Sciatic nerve (tissue), 2 donors: ENCODE data around the gene NBR1. TPM values are rescaled to one million over a fixed set of nuclear protein-coding genes. Genes with fewer than 3 reads are reported as not detected.
A peak's percentile ranks its signal among the peaks of the same experiment; 100 is the strongest.
"Not testable (repeated sequence)": the region's sequence is repeated elsewhere in the genome, so short reads cannot be mapped to it uniquely, and the experiment has no call there.

Experiments
- ATAC-seq: fragments of 200-7000 bp; cut with Tn5 transposase; one replicate; pipeline ENCODE4 v1.9.1; 2020; ENCODE audit warnings: mild to moderate bottlenecking, moderate library complexity
- DNase-seq: peaks from one replicate; pipeline ENCODE4 v3.0.0-alpha.2; 2020; ENCODE audit warnings: low spot score
- intact Hi-C: fragments of 100-400 bp; cut with DNase I; formaldehyde crosslinking; loops from one replicate; pipeline ENCODE4 v1.14.2; 2022
- total RNA-seq: library from RNA; stranded (reverse); fragmentation: NEBNext Ultra II Directional; extraction: Animal tissue kit (Norgen Biotek cat#: 25700); gene quantifications from one replicate; pipeline ENCODE4 v1.2.1, GENCODE V29; 2021
- donor health status: DM: no; HTN: no; CAD: no.
- donor health status: DM: no; HTN: no; CAD: no.

The NBR1 gene, protein sequence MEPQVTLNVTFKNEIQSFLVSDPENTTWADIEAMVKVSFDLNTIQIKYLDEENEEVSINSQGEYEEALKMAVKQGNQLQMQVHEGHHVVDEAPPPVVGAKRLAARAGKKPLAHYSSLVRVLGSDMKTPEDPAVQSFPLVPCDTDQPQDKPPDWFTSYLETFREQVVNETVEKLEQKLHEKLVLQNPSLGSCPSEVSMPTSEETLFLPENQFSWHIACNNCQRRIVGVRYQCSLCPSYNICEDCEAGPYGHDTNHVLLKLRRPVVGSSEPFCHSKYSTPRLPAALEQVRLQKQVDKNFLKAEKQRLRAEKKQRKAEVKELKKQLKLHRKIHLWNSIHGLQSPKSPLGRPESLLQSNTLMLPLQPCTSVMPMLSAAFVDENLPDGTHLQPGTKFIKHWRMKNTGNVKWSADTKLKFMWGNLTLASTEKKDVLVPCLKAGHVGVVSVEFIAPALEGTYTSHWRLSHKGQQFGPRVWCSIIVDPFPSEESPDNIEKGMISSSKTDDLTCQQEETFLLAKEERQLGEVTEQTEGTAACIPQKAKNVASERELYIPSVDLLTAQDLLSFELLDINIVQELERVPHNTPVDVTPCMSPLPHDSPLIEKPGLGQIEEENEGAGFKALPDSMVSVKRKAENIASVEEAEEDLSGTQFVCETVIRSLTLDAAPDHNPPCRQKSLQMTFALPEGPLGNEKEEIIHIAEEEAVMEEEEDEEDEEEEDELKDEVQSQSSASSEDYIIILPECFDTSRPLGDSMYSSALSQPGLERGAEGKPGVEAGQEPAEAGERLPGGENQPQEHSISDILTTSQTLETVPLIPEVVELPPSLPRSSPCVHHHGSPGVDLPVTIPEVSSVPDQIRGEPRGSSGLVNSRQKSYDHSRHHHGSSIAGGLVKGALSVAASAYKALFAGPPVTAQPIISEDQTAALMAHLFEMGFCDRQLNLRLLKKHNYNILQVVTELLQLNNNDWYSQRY
- 86.1 TPM for total RNA-seq

DNA sequence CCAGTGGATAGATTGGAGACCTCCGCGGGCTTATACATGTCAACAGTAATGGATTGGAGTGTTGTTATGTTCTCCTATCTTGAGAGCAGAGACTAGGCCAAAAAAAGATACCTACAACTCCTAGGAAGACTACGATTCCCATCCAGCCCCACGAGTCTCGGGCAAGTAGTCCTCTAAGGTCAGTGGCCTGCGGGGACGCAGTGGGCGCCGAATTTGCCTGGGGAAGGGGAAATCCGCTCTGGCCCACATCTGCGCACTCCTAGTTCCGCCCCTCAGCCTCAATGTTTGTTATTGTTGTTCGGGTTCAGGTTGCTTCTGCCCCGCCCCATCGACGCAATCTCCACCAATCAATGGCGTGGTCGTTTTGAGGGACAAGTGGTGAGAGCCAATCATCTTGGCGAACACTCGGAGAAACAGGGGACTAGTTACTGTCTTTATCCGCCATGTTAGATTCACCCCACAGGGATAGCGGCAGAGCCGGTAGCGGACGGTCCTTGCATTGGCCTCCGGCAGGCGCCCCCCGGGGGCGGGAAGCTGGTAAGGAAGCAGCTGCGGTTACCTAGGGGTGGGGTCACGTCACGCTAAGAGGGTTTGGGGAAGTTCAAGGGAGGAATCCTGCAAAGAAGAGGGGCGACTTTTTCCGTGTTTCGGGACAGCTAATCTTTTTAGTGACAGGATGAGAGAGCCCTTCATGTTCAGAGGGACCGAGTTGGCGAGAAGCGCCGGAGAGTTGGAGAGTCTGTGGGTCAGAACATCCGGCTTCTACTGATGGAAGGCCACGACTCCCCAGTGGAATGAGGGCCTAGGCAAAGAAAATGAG lies at the start of gene NBR1:
NBR1 (plus strand) TSS at position 449 of the 820 bp plus-strand sequence. CDS start 4,586 bp downstream, outside the sequence.
- ATAC-seq (peak; percentile 94), DNase-seq (peak; percentile 96)
- intact Hi-C loops, result no loop called here

GRCh38 chr17:43125133-43125966 lies 45.7 kb upstream of the NBR1 start, which contains the start of gene BRCA1:
BRCA1 (minus strand) TSS chr17:43125364; CDS start chr17:43124096, 1,268 bp downstream.
- ATAC-seq, result peak; percentile 100
- intact Hi-C loops, result no loop called here
- DNase-seq, result peak; percentile 93

- no peak for DNase-seq
- intact Hi-C loops, result no loop called here
- no peak for ATAC-seq
These were observed 44.8 kb upstream of the NBR1 start for GRCh38 chr17:43125967-43126910.

- intact Hi-C loops, result no loop called here
- DNase-seq (no peak), ATAC-seq (no peak)
These were observed 44.1 kb upstream of the NBR1 start for GRCh38 chr17:43126911-43127290.

DNA sequence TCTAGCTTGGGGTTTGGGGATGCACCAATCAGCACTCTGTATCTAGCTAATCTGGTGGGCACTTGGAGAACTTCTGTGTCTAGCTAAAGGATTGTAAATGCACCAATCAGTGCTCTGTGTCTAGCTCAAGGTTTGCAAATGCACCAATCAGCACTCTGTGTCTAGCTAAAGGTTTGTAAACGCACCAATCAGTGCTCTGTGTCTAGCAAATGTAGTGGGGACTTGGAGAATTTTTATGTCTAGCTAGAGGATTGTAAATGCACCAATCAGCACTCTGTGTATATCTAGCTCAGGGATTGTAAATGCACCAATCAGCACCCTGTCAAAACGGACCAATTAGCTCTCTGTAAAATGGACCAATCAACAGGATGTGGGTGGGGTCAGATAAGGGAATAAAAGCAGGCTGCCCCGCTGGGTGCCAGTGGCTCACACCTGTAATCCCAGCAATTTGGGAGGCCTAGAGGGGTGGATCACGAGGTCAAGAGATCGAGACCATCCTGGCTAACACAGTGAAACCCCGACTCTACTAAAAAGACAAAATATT lies 43.6 kb upstream of the NBR1 start:
- ATAC-seq, DNase-seq, intact Hi-C loops: not testable (repeated sequence)

DNA sequence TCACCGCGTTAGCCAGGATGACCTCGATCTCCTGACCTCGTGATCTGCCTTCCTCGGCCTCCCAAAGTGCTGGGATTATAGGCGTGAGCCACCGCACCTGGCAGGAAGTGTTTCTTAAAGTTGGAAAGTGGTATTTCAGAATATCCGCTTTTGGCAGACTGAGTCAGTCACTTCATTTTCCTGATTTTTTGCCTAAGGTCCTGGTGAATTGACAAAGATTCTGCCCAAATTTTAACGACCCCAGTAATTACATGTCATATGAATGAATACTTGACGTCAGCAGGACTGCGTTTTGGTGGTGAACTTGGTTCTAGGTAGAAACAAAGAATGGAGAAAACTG lies 41.4 kb upstream of the NBR1 start:
- intact Hi-C loops, result loop anchor here (10.0 kb wide), 1 partner anchor 65 kb away; no protein-coding TSS in a partner anchor
- DNase-seq, result no peak
- ATAC-seq, result no peak

- intact Hi-C loops, result loop anchor here (10.0 kb wide), 1 partner anchor 63 kb away; no protein-coding TSS in a partner anchor
- ATAC-seq, result no peak
- no peak for DNase-seq
These were observed 38.9 kb upstream of the NBR1 start for GRCh38 chr17:43132117-43132516.

DNA sequence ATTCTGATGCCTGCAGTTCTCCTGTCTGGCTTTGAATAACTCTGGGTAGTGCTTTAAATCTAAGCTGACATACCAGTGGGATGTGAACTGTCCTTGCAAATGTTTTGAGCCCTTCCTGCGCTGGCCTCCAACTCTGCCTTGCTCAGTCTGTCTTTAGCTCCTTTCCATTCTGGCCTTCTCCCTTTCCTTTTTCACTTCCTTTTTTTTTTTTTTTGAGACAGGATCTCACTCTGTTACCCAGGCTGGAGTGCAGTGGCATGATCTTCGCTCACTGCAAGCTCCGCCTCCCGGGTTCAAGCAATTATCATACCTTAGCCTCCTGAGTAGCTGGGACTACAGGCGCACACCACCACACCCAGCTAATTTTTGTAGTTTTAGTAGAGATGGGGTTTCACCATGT lies 37.6 kb upstream of the NBR1 start:
- not testable (repeated sequence) for DNase-seq, ATAC-seq
- intact Hi-C loops, result loop anchor here (10.0 kb wide), 1 partner anchor 61 kb away; no protein-coding TSS in a partner anchor

- DNase-seq (no peak), ATAC-seq (no peak)
- intact Hi-C loops, result loop anchor here (10.0 kb wide), 1 partner anchor 60 kb away; no protein-coding TSS in a partner anchor
These were observed 36.1 kb upstream of the NBR1 start for GRCh38 chr17:43134774-43135453.

GRCh38 chr17:43135454-43135819 lies 35.6 kb upstream of the NBR1 start:
- no peak for DNase-seq
- ATAC-seq, result no peak
- intact Hi-C loops, result loop anchor here (10.0 kb wide), 1 partner anchor 59 kb away; no protein-coding TSS in a partner anchor

DNA sequence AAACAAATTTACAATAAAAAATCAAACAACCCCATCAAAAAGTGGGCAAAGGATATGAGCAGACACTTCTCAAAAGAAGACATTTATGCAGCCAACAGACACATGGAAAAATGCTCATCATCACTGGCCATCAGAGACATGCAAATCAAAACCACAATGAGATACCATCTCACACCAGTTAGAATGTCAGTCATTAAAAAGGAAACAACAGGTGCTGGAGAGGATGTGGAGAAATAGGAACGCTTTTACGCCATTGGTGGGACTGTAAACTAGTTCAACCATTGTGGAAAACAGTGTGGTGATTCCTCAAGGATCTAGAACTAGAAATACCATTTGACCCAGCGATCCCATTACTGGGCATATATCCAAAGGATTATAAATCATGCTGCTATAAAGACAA lies 34.4 kb upstream of the NBR1 start:
- intact Hi-C loops, result loop anchor here (10.0 kb wide), 1 partner anchor 58 kb away; no protein-coding TSS in a partner anchor
- not testable (repeated sequence) for ATAC-seq, DNase-seq

- ATAC-seq, DNase-seq: not testable (repeated sequence)
- intact Hi-C loops, result loop anchor here (10.0 kb wide), 1 partner anchor 56 kb away; no protein-coding TSS in a partner anchor
These were observed 32.5 kb upstream of the NBR1 start for GRCh38 chr17:43138531-43138930.

- ATAC-seq, result no peak
These were observed 30.4 kb upstream of the NBR1 start for GRCh38 chr17:43140396-43141332.

DNA sequence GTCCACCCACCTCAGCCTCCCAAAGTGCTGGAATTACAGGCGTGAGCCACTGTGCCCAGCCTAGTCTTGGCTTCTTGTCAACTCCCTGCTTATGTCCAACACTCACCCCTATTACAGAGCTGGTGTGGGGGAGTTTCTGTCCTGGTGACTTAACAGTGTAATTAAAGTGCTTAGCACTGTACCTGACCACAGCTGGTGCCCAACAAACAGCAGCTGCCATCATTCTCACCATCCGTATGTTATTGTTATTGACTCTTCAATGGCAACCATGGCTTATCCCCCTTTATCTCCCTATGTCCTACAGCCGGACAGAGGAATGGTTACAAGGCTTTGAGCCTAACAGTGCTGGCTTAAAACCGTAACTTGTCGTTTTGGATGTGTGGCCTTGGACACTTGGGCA lies 28.9 kb upstream of the NBR1 start:
- intact Hi-C loops, result no loop called here
- DNase-seq (no peak), ATAC-seq (no peak)

More at GRCh38 chr17:43140396-43141332, 30.4 kb upstream of the NBR1 start:
- DNase-seq, result no peak
- intact Hi-C loops, result no loop called here

GRCh38 chr17:43143201-43143600 lies 27.8 kb upstream of the NBR1 start:
- no peak for ATAC-seq
- no peak for DNase-seq
- intact Hi-C loops, result no loop called here
